Measurements from ENCODE around the gene NUDT3. TPM values are rescaled to one million over a fixed set of nuclear protein-coding genes. Genes with fewer than 3 reads are reported as not detected.
"Not testable (repeated sequence)": the region's sequence is repeated elsewhere in the genome, so short reads cannot be mapped to it uniquely, and the experiment has no call there.

Gene NUDT3
- total and polyA plus RNA-seq, 7 donors = 10.6 to 70.5 (median 33.3) TPM

DNA sequence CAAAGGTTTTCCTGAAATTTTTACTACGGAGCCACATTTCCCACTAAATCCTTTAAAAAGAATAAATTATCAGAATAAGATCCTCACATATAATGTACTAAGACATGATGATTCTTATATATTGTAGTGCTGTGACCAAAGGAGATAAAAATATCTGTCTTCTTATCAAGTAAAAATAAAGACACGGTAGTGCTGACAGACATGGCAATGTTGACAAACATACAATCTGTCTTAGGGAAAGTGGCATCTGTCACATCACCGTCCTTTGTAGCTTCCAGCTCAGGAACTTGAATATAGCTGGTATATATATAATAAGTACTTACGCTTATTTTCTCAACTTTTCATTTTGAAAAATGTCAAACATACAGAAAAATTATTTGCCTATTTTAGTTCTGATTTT lies 66.8 kb downstream of the NUDT3 start:
- Histone ChIP-seq H3K4me1 (peaks cover 22% of the 10 kb centered on the region), H3K27ac (peak overlapping the region; percentile 86), H3K9me3 (no peaks in the 10 kb centered on the region), H3K27me3 (ENCODE audit: insufficient read depth in 3 of 3, low read length in 2 of 3) (no peaks in the 10 kb centered on the region), H3K4me3 (no peak overlapping the region), H3K36me3 (ENCODE audit: insufficient read depth in 1 of 2, low read depth in 1 of 2) (no peaks in the 10 kb centered on the region)
- DNase-seq = no peak
- no peak for TF ChIP-seq CTCF (IDR thresholded peaks at IDR 0.05)
- 54 to 73% (median 61%) methylated on average over 4 of the region's 4 CpGs for WGBS, 3 donors
- intact Hi-C loops (cut with DNase I) = loop anchor here in 1 of 2 donors (5.0 kb wide), 1 partner anchor 67 kb away; the partner anchor contains the start of gene NUDT3
- peak; percentile 57 to 85 (median 79) for ATAC-seq

GRCh38 chr6:34324738-34325444 lies 67.6 kb downstream of the NUDT3 start:
- WGBS, 3 donors = 40 to 45% (median 41%) methylated on average over 8 of the region's 8 CpGs
- intact Hi-C loops (cut with DNase I) = loop anchor here in 1 of 2 donors (5.0 kb wide), 1 partner anchor 67 kb away; the partner anchor contains the start of gene NUDT3
- Histone ChIP-seq H3K27ac (peak overlapping the region; percentile 86), H3K9me3 (no peaks in the 10 kb centered on the region), H3K36me3 (ENCODE audit: insufficient read depth in 1 of 2, low read depth in 1 of 2) (no peaks in the 10 kb centered on the region), H3K4me1 (peaks cover 22% of the 10 kb centered on the region), H3K27me3 (ENCODE audit: insufficient read depth in 3 of 3, low read length in 2 of 3) (no peaks in the 10 kb centered on the region), H3K4me3 (no peak overlapping the region)
- no peak for TF ChIP-seq CTCF (IDR thresholded peaks at IDR 0.05)
- ATAC-seq (peak; percentile 96 to 98 (median 96)), DNase-seq (peak; percentile 62 to 81)

DNA sequence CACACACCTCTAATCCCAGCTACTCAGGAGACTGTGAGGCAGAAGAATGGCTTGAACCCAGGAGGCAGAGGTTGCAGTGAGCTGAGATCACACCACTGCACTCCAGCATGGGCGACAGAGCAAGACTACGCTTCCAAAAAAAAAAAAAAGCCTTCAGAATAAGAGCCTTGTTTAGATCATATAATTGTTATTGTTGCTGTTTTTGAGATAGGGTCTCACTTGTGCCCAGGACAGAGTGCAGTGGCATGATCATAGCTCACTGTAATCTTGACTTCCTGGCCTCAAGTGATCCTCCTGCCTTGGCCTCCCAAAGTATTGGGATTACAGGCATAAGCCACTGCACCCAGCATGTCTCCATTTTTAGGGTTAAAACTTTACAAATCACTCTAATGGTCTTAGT lies 68.2 kb downstream of the NUDT3 start:
- intact Hi-C loops (cut with DNase I); H3K36me3 ChIP-seq (ENCODE audit: insufficient read depth in 1 of 2, low read depth in 1 of 2); DNase-seq; H3K9me3 ChIP-seq; H3K4me3 ChIP-seq; H3K27me3 ChIP-seq (ENCODE audit: insufficient read depth in 3 of 3, low read length in 2 of 3); ATAC-seq: not testable (repeated sequence)
- H3K4me1 ChIP-seq = peaks cover 25% of the 10 kb centered on the region
- 50 to 91% (median 76%) methylated on average over 2 of the region's 2 CpGs for WGBS, 3 donors
- H3K27ac ChIP-seq = peak overlapping the region; percentile 86

GRCh38 chr6:34323300-34323699 lies 69.2 kb downstream of the NUDT3 start:
- H3K4me3 ChIP-seq = no peak overlapping the region
- H3K27ac ChIP-seq = peak overlapping the region; percentile 86
- no peaks in the 10 kb centered on the region for H3K9me3 ChIP-seq
- ATAC-seq = no peak
- DNase-seq = no peak
- WGBS, 3 donors = 93 to 97% (median 94%) methylated on average over 6 of the region's 6 CpGs
- no peaks in the 10 kb centered on the region for H3K36me3 ChIP-seq (ENCODE audit: insufficient read depth in 1 of 2, low read depth in 1 of 2)
- intact Hi-C loops (cut with DNase I) = no loop called here
- peaks cover 32% of the 10 kb centered on the region for H3K4me1 ChIP-seq
- no peaks in the 10 kb centered on the region for H3K27me3 ChIP-seq (ENCODE audit: insufficient read depth in 3 of 3, low read length in 2 of 3)
- TF ChIP-seq CTCF (IDR thresholded peaks at IDR 0.05) = no peak

GRCh38 chr6:34322732-34323131 lies 69.7 kb downstream of the NUDT3 start:
- TF ChIP-seq CTCF (IDR thresholded peaks at IDR 0.05) = no peak
- no peaks in the 10 kb centered on the region for H3K9me3 ChIP-seq
- WGBS, 3 donors = 96 to 97% (median 97%) methylated on average over 1 of the region's 1 CpG
- no peak overlapping the region for H3K27ac ChIP-seq
- no peak for DNase-seq
- no peak overlapping the region for H3K4me3 ChIP-seq
- H3K27me3 ChIP-seq (ENCODE audit: insufficient read depth in 3 of 3, low read length in 2 of 3) = no peaks in the 10 kb centered on the region
- no peak for ATAC-seq
- H3K4me1 ChIP-seq = peaks cover 38% of the 10 kb centered on the region
- no peaks in the 10 kb centered on the region for H3K36me3 ChIP-seq (ENCODE audit: insufficient read depth in 1 of 2, low read depth in 1 of 2)
- intact Hi-C loops (cut with DNase I) = no loop called here

All from psoas muscle (tissue), 8 donors.